PC-3 (cell line): Measurements from ENCODE around the gene FARP1. TPM values are rescaled to one million over a fixed set of nuclear protein-coding genes. Genes with fewer than 3 reads are reported as not detected.

Experiments
- ATAC-seq: fragments of 200-7000 bp; cut with Tn5 transposase; 2 replicates; pipeline ENCODE4 v1.9.1; 2020; ENCODE audit warnings: mild to moderate bottlenecking, moderate library complexity
- BruUV-seq: library from RNA; stranded (reverse); fragments of 400-500 nt; replicated peaks from 2 replicates; lab custom pipeline; 2021; lab: Mats Ljungman, UMichigan
- CTCF ChIA-PET: fragments of 300-600 bp; sonication (Branson Sonifier 250); formaldehyde crosslinking; loops from one replicate; lab custom pipeline; 2022; ENCODE audit warnings: antibody characterized with exemption; lab: Charles Lee
- POLR2A ChIA-PET: fragments of 300-600 bp; sonication (Branson Sonifier 250); formaldehyde crosslinking; loops from one replicate; lab custom pipeline; 2022; ENCODE audit warnings: antibody characterized with exemption; ENCODE audit not compliant: unreplicated experiment; lab: Charles Lee
- DNase-seq: peaks from one replicate; pipeline ENCODE4 v3.0.0-alpha.2; 2015
- H2AFZ ChIP-seq: fragments of 300-600 bp; sonication (generic); 2 replicates; pipeline ENCODE4 v1.6.0; 2016; ENCODE audit warnings: antibody characterized with exemption, low read length
- H3F3A ChIP-seq: fragments of 300-600 bp; sonication (generic); one replicate; pipeline ENCODE4 v1.6.0; 2017; ENCODE audit warnings: antibody characterized with exemption, low read length, control low read depth, mild to moderate bottlenecking; ENCODE audit not compliant: unreplicated experiment
- H3K27ac ChIP-seq: fragments of 300-600 bp; sonication (generic); 2 replicates; pipeline ENCODE4 v1.5.1; 2016; ENCODE audit warnings: mild to moderate bottlenecking, low read length
- H3K27me3 ChIP-seq: fragments of 300-600 bp; sonication (generic); 2 replicates; pipeline ENCODE4 v1.6.1; 2016; ENCODE audit warnings: low read length, mixed read lengths
- H3K36me3 ChIP-seq: fragments of 300-600 bp; sonication (generic); 2 replicates; pipeline ENCODE4 v1.6.1; 2016; ENCODE audit warnings: low read depth, mixed run types, low read length, mixed read lengths
- H3K4me1 ChIP-seq: fragments of 300-600 bp; sonication (generic); 2 replicates; pipeline ENCODE4 v1.5.1; 2016; ENCODE audit warnings: low read length; ENCODE audit not compliant: insufficient read depth
- H3K4me2 ChIP-seq: fragments of 300-600 bp; sonication (generic); 2 replicates; pipeline ENCODE4 v1.6.0; 2016; ENCODE audit warnings: low read length
- H3K4me3 ChIP-seq: fragments of 300-600 bp; sonication (generic); 2 replicates; pipeline ENCODE4 v1.5.1; 2016; ENCODE audit warnings: mild to moderate bottlenecking, low read length, mixed read lengths
- H3K79me2 ChIP-seq: fragments of 300-600 bp; sonication (generic); 2 replicates; pipeline ENCODE4 v1.6.1; 2017; ENCODE audit warnings: low read length, mixed read lengths
- H3K9ac ChIP-seq: fragments of 300-600 bp; sonication (generic); 2 replicates; pipeline ENCODE4 v1.6.0; 2016; ENCODE audit warnings: mild to moderate bottlenecking, low read length
- H3K9me2 ChIP-seq: fragments of 300-600 bp; sonication (generic); replicated peaks from 2 replicates; pipeline ENCODE4 v1.6.1; 2016; ENCODE audit warnings: mixed run types, low read length, mixed read lengths
- H3K9me3 ChIP-seq: fragments of 300-600 bp; sonication (generic); 2 replicates; pipeline ENCODE4 v1.6.1; 2016; ENCODE audit warnings: low read length, mixed read lengths
- H4K20me1 ChIP-seq: fragments of 300-600 bp; sonication (generic); 2 replicates; pipeline ENCODE4 v1.6.1; 2016; ENCODE audit warnings: low read length, mixed read lengths
- EZH2 ChIP-seq: fragments of 300-600 bp; sonication (generic); IDR thresholded peaks from one replicate; pipeline ENCODE4 v1.6.1; 2017; ENCODE audit warnings: antibody characterized with exemption, mild to moderate bottlenecking, low read length; ENCODE audit not compliant: unreplicated experiment
- EZH2phosphoT487 ChIP-seq: fragments of 300-600 bp; sonication (generic); IDR thresholded peaks from 2 replicates; pipeline ENCODE4 v1.6.1; 2018; ENCODE audit warnings: mild to moderate bottlenecking, antibody characterized with exemption, low read length, borderline replicate concordance
- intact Hi-C: fragments of 100-400 bp; cut with micrococcal nuclease; formaldehyde crosslinking; loops from 2 replicates; pipeline ENCODE4 v1.9.0; 2023
- total RNA-seq: library from RNA; depleted of rRNA; stranded (reverse); fragments of >200 nt; gene quantifications from 2 replicates; pipeline ENCODE4 v1.2.3, GENCODE V29; 2014
- TF ChIP-seq, protein P1 (sequence below): fragments of 300-600 bp; sonication (generic); conservative IDR thresholded peaks from 2 replicates; pipeline ENCODE4 v1.5.1; 2017; ENCODE audit warnings: antibody characterized with exemption, low read depth, mild to moderate bottlenecking, low read length

The FARP1 gene
- total RNA-seq, 1 experiment from 2014 or later = 18.2 TPM

DNA sequence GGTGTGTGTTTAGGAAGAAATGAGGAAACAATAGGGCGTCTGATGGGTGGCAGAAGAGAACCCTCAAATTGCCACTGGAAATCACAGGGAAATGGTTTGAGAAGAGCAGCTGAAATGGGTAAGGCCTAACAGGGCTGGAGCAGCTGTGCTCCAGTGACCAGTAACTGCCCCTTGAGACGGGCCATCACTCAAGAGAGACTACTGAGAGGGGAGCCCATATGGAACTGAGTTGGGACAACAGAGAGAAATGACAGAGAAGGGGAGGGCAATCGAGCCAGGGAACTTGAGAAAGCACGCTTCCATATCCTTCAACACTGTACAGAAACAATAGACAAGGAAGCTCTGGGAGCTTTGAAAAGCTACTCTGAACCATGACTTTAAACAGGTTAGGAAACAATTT is 209.3 kb downstream of the FARP1 start:
- intact Hi-C loops = no loop called here
- no peaks in the 10 kb centered on the region for H3K9me2 ChIP-seq
- ChIA-PET CTCF (no interaction called here), POLR2A (no interaction called here)
- H3K79me2 ChIP-seq = no peaks in the 10 kb centered on the region
- H3K27me3 ChIP-seq = no peaks in the 10 kb centered on the region
- H3K27ac ChIP-seq = no peak overlapping the region
- no peaks in the 10 kb centered on the region for H3K4me1 ChIP-seq
- ATAC-seq (no peak), DNase-seq (no peak)
- H3K4me3 ChIP-seq = no peak overlapping the region
- no peaks in the 10 kb centered on the region for H3K36me3 ChIP-seq
- no peak overlapping the region for H3K4me2 ChIP-seq
- H3F3A ChIP-seq = no peaks in the 10 kb centered on the region
- H2AFZ ChIP-seq = no peak overlapping the region
- no peaks in the 10 kb centered on the region for H4K20me1 ChIP-seq
- TF ChIP-seq EZH2 = no peak
- TF ChIP-seq, protein P1, sequence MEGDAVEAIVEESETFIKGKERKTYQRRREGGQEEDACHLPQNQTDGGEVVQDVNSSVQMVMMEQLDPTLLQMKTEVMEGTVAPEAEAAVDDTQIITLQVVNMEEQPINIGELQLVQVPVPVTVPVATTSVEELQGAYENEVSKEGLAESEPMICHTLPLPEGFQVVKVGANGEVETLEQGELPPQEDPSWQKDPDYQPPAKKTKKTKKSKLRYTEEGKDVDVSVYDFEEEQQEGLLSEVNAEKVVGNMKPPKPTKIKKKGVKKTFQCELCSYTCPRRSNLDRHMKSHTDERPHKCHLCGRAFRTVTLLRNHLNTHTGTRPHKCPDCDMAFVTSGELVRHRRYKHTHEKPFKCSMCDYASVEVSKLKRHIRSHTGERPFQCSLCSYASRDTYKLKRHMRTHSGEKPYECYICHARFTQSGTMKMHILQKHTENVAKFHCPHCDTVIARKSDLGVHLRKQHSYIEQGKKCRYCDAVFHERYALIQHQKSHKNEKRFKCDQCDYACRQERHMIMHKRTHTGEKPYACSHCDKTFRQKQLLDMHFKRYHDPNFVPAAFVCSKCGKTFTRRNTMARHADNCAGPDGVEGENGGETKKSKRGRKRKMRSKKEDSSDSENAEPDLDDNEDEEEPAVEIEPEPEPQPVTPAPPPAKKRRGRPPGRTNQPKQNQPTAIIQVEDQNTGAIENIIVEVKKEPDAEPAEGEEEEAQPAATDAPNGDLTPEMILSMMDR = no peak
- no peak for TF ChIP-seq EZH2phosphoT487
- no TSS peak for BruUV-seq
- H3K9ac ChIP-seq = no peak overlapping the region
- no peaks in the 10 kb centered on the region for H3K9me3 ChIP-seq

DNA sequence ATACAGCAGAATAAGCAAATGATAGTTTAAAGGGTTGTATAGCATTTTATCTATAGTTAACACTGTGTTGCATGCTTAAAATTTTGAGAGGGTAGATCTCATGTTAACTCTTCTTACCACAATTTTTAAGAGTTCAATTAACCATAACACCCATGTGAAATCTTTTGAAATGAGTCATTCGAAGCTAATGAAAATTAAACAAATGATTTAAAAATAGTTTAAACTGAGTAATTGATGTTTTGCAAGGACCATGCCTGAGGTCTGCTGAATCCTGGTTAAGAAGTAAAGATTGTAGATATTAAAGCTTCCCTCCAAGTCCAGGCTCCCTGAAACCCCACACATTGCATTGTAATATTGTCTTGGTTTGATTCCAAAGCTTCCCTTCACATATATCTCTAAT is 210.9 kb downstream of the FARP1 start:
- ChIA-PET CTCF (no interaction called here), POLR2A (no interaction called here)
- no peaks in the 10 kb centered on the region for H3K36me3 ChIP-seq
- DNase-seq = no peak
- H3K9me3 ChIP-seq = no peaks in the 10 kb centered on the region
- H3K9me2 ChIP-seq = no peaks in the 10 kb centered on the region
- H3K4me1 ChIP-seq = no peaks in the 10 kb centered on the region
- H4K20me1 ChIP-seq = no peaks in the 10 kb centered on the region
- H3K27me3 ChIP-seq = no peaks in the 10 kb centered on the region
- no peaks in the 10 kb centered on the region for H3K79me2 ChIP-seq
- no peak overlapping the region for H3K4me3 ChIP-seq
- H3K27ac ChIP-seq = no peak overlapping the region
- intact Hi-C loops = no loop called here
- H3K4me2 ChIP-seq = no peak overlapping the region
- no peak overlapping the region for H3K9ac ChIP-seq
- no peak for ATAC-seq
- no TSS peak for BruUV-seq
- no peak overlapping the region for H2AFZ ChIP-seq
- no peak for TF ChIP-seq EZH2phosphoT487
- no peaks in the 10 kb centered on the region for H3F3A ChIP-seq

DNA sequence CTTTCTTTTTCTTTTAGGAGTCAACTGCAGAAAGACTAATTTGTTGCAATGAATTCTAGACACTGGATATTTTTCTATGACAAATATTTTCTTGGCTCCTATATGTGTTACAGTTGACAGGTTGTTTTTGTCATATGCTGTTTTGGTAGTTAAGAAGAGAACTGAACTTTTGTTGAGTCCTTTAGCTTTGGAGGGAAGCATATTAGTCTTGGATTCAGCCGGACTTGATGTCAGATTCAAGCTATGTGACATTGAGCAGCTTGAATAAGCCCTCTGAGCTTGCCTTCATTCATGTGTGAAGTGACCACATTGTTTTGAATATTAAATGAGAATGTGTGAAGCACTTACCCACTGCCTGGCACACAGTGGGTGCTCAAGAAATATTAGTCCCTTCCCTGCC is 216.0 kb downstream of the FARP1 start:
- CTCF ChIA-PET = no interaction called here
- Histone ChIP-seq H3K27me3 (no peaks in the 10 kb centered on the region), H3K9me3 (no peaks in the 10 kb centered on the region), H3F3A (no peaks in the 10 kb centered on the region), H2AFZ (no peak overlapping the region), H3K4me2 (no peak overlapping the region), H3K9me2 (no peaks in the 10 kb centered on the region), H3K27ac (no peak overlapping the region), H3K4me1 (no peaks in the 10 kb centered on the region), H3K79me2 (no peaks in the 10 kb centered on the region), H3K4me3 (no peak overlapping the region), H3K36me3 (no peaks in the 10 kb centered on the region), H4K20me1 (no peaks in the 10 kb centered on the region), H3K9ac (no peak overlapping the region)
- POLR2A ChIA-PET = no interaction called here
- TF ChIP-seq EZH2phosphoT487 (no peak), EZH2 (no peak)
- TF ChIP-seq, protein P1 = no peak
- ATAC-seq (no peak), DNase-seq (no peak)
- BruUV-seq = no TSS peak
- intact Hi-C loops = no loop called here
